OCI-LY3 (cell line): ENCODE results near the gene ANKRD31.

Source experiments
- H2AFZ ChIP-seq: fragments of 200-600, 300-600 bp; shearing (Covaris generic); 2 replicates; pipeline ENCODE4 v1.6.0; 2014; ENCODE audit warnings: antibody characterized with exemption, low read depth, low read length
- H3K27ac ChIP-seq: fragments of 200-600, 300-600 bp; sonication (generic); 2 replicates; pipeline ENCODE4 v1.5.1; 2014; ENCODE audit warnings: mild to moderate bottlenecking, low read length, moderate library complexity, mixed read lengths
- H3K27me3 ChIP-seq: fragments of 200-600, 300-600 bp; sonication (generic); 2 replicates; pipeline ENCODE4 v1.6.1; 2014; ENCODE audit warnings: low read depth, low read length, mixed read lengths
- H3K36me3 ChIP-seq: fragments of 200-600, 300-600 bp; sonication (generic); replicated peaks from 2 replicates; pipeline ENCODE3; 2014; ENCODE audit warnings: low read depth, low read length, mixed read lengths
- H3K4me1 ChIP-seq: fragments of 300-600, 200-600 bp; sonication (generic); 2 replicates; pipeline ENCODE4 v1.6.1; 2014; ENCODE audit warnings: low read length, mixed read lengths
- H3K4me2 ChIP-seq: fragments of 200-600, 300-600 bp; sonication (generic); 2 replicates; pipeline ENCODE4 v1.6.1; 2014; ENCODE audit warnings: low read length, mixed read lengths
- H3K4me3 ChIP-seq: fragments of 300-600, 200-600 bp; sonication (generic); 2 replicates; pipeline ENCODE4 v1.5.1; 2014; ENCODE audit warnings: antibody characterized with exemption, mild to moderate bottlenecking, low read length, moderate library complexity
- H3K79me2 ChIP-seq: fragments of 300-600, 200-600 bp; shearing (Covaris generic); 2 replicates; pipeline ENCODE4 v1.6.1; 2014; ENCODE audit warnings: mild to moderate bottlenecking, low read length, mixed read lengths
- H3K9ac ChIP-seq: fragments of 300-600, 200-600 bp; shearing (Covaris generic); 2 replicates; pipeline ENCODE4 v1.6.0; 2014; ENCODE audit warnings: mild to moderate bottlenecking, low read length, moderate library complexity
- H3K9me3 ChIP-seq: fragments of 200-600, 300-600 bp; shearing (Covaris generic); 2 replicates; pipeline ENCODE4 v1.6.1; 2014; ENCODE audit warnings: low read length, mixed read lengths; ENCODE audit not compliant: insufficient read depth
- H4K20me1 ChIP-seq: fragments of 200-600, 300-600 bp; sonication (generic); 2 replicates; pipeline ENCODE4 v1.6.1; 2016; ENCODE audit warnings: low read length, mixed read lengths; ENCODE audit not compliant: insufficient read depth
- EZH2phosphoT487 ChIP-seq: fragments of 200-600 bp; shearing (Covaris generic); IDR thresholded peaks from 2 replicates; pipeline ENCODE4 v1.6.1; 2018; ENCODE audit warnings: antibody characterized with exemption, mixed run types, low read depth
- TF ChIP-seq, protein P1 (sequence below): fragments of 200-600, 300-600 bp; sonication (generic); IDR thresholded peaks from 2 replicates; pipeline ENCODE4 v1.5.1; 2014; ENCODE audit warnings: antibody characterized with exemption, low read length, low read depth

Gene ANKRD31

DNA sequence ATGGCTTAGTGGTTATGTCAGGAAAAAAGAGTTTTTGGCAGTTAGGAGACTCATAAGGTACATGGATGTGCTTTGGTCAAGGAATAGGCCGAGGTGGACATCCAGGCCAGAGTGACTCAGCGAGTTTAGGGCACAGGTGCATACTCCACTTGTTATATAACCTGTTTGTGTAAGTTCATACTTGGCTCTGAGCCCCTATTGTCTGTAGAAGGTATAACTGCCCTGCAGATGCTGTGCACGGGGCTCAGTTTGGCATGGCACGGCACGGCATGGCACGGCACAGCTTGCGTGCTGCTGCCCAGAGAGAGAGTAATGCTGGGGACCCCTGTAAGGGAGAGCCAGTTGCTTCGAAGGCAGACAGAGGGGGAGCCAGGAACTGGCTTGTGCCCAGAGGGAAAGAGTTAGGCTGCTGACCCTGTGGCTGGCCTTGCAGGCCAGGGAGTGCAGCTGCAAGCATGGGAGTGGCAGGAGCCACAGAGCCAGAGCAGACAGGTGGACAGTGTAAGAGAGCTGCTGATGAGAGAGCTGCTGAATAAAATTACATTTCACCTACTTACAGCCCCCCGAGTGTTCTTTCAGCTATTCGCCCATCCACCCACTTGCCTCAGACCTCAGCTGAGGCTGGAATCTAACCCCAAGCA, 216.5 kb downstream of the ANKRD31 start:
- no peak overlapping the region for H3K4me2 ChIP-seq
- TF ChIP-seq, protein P1, sequence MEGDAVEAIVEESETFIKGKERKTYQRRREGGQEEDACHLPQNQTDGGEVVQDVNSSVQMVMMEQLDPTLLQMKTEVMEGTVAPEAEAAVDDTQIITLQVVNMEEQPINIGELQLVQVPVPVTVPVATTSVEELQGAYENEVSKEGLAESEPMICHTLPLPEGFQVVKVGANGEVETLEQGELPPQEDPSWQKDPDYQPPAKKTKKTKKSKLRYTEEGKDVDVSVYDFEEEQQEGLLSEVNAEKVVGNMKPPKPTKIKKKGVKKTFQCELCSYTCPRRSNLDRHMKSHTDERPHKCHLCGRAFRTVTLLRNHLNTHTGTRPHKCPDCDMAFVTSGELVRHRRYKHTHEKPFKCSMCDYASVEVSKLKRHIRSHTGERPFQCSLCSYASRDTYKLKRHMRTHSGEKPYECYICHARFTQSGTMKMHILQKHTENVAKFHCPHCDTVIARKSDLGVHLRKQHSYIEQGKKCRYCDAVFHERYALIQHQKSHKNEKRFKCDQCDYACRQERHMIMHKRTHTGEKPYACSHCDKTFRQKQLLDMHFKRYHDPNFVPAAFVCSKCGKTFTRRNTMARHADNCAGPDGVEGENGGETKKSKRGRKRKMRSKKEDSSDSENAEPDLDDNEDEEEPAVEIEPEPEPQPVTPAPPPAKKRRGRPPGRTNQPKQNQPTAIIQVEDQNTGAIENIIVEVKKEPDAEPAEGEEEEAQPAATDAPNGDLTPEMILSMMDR, result no peak
- no peak for TF ChIP-seq EZH2phosphoT487
- no peaks in the 10 kb centered on the region for H3K9me3 ChIP-seq
- no peaks in the 10 kb centered on the region for H3K36me3 ChIP-seq
- H2AFZ ChIP-seq, result no peak overlapping the region
- no peak overlapping the region for H3K9ac ChIP-seq
- no peaks in the 10 kb centered on the region for H3K79me2 ChIP-seq
- H4K20me1 ChIP-seq, result no peaks in the 10 kb centered on the region
- no peak overlapping the region for H3K27ac ChIP-seq
- H3K27me3 ChIP-seq, result no peaks in the 10 kb centered on the region
- peaks cover 11% of the 10 kb centered on the region for H3K4me1 ChIP-seq
- no peak overlapping the region for H3K4me3 ChIP-seq

DNA sequence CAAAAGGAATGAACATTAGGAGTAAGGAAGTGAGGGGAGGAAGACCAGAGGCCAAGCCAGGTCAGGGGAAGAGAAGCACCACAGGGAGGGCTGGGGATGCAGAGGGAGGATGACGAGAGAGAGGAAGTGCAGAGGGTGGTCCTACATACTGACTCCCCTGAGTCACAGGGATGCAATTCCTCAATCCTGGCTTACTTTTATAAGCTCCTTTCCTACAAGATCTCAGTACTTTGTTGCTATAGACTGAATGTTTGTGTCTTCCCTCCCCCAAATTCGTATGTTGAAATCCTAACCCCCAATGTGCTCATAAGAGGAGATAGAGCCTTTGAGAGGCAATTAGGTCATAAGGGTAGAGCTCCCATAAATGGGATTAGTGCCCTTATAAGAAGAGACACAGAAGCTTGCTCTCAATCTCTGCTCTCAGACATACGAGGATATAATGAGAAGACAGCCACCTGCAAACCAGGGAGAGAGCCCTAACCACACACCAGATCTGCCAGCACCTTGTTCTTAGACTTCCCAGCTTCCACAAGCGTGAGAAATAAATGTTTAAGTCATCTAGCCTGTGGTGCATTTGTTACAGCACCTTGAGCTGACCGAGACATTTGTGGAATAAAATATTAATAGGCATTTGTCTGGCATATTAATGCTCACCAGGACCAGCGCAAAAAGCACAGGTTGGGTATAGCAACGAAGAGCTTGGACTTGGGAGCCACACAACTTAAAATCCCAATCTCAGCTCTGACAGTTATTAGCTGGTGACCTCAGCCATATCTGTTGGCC, 217.7 kb downstream of the ANKRD31 start:
- Histone ChIP-seq H3K27ac (no peak overlapping the region), H3K36me3 (no peaks in the 10 kb centered on the region), H3K27me3 (no peaks in the 10 kb centered on the region), H2AFZ (no peak overlapping the region), H3K79me2 (no peaks in the 10 kb centered on the region), H3K4me3 (no peak overlapping the region), H3K9ac (no peak overlapping the region), H3K4me1 (peaks cover 11% of the 10 kb centered on the region), H4K20me1 (no peaks in the 10 kb centered on the region), H3K4me2 (no peak overlapping the region), H3K9me3 (no peaks in the 10 kb centered on the region)
- TF ChIP-seq, protein P1, result no peak
- no peak for TF ChIP-seq EZH2phosphoT487
